HUES6 (cell line): ENCODE measurements around the gene CCSER1.

ENCODE experiments used
- H3K27ac ChIP-seq: 2 replicates; pipeline ENCODE4 v1.7.0; 2013; ENCODE audit warnings: low read depth, mild to moderate bottlenecking, low read length, inconsistent platforms
- H3K27me3 ChIP-seq: 2 replicates; pipeline ENCODE4 v1.6.1; 2013; ENCODE audit warnings: low read length; ENCODE audit not compliant: control insufficient read depth, insufficient read depth
- H3K36me3 ChIP-seq: 2 replicates; pipeline ENCODE4 v1.6.1; 2013; ENCODE audit warnings: low read length; ENCODE audit not compliant: control insufficient read depth, insufficient read depth
- H3K4me1 ChIP-seq: 2 replicates; pipeline ENCODE4 v1.6.1; 2013; ENCODE audit warnings: low read length; ENCODE audit not compliant: control insufficient read depth, insufficient read depth
- H3K4me3 ChIP-seq: 2 replicates; pipeline ENCODE4 v1.5.1; 2013; ENCODE audit warnings: low read depth, low read length
- H3K9ac ChIP-seq: one replicate; pipeline ENCODE4 v1.6.1; 2013; ENCODE audit warnings: mild to moderate bottlenecking, low read length
- H3K9me3 ChIP-seq: 2 replicates; pipeline ENCODE4 v1.6.1; 2013; ENCODE audit warnings: low read depth, low read length; ENCODE audit not compliant: control insufficient read depth, insufficient read depth

CCSER1 gene

DNA sequence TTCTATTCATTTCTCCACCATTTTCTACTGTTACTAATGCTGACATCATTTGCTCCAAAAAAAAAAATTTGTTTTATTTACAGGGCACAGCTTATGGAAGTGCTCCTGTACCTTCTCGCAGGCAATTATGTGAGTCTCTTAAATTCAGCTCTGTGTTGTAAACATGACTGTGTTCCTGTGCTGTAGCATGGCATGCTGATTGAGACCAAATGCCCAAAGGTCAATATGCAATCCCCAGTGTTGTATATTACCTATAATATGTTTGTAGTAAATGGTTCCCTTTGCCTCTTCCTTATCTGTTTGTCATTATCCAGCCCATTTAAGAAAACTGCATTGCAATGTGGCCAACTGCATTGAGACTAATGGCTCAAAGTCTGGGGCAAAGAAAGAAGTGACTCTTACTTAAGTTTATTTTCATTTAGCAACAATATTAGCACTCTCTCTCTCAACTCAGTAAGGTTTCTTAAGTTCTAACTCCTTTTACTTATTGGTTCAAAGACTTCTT lies 1156.6 kb downstream of the CCSER1 start:
- no peak overlapping the region for H3K4me3 ChIP-seq
- no peaks in the 10 kb centered on the region; the same call in 1 of the 2 replicates for H3K9me3 ChIP-seq
- H3K36me3 ChIP-seq: no peaks in the 10 kb centered on the region
- no peaks in the 10 kb centered on the region for H3K27me3 ChIP-seq
- H3K4me1 ChIP-seq: 0 out of 2 replicates have a peak, but pooled peaks cover 1% of the 10 kb centered on the region
- no peak overlapping the region for H3K9ac ChIP-seq
- no peak overlapping the region for H3K27ac ChIP-seq

DNA sequence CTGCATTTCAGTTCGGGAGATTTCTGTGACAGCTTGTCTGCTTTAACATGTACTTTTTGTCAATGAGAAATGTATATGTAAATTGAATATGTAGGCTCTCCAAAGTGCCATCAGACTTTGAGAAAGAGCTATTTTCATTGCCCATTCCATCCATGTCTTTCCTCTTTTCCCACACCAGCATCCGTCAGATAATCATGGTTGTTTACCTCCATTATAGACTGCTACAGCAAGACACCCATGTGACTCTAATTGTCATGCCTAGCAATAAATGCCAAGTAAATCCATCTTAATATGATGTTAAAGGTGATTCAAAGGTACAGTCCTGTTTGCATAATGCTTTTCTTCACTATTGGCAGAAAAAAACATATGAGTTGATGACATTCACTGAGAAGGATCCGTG lies 1157.3 kb downstream of the CCSER1 start:
- H3K9me3 ChIP-seq: no peaks in the 10 kb centered on the region
- H3K36me3 ChIP-seq: no peaks in the 10 kb centered on the region
- 0 out of 2 replicates have a peak, but pooled peaks cover 2% of the 10 kb centered on the region for H3K4me1 ChIP-seq
- H3K27ac ChIP-seq: no peak overlapping the region
- H3K4me3 ChIP-seq: no peak overlapping the region
- H3K27me3 ChIP-seq: no peaks in the 10 kb centered on the region
- no peak overlapping the region for H3K9ac ChIP-seq

DNA sequence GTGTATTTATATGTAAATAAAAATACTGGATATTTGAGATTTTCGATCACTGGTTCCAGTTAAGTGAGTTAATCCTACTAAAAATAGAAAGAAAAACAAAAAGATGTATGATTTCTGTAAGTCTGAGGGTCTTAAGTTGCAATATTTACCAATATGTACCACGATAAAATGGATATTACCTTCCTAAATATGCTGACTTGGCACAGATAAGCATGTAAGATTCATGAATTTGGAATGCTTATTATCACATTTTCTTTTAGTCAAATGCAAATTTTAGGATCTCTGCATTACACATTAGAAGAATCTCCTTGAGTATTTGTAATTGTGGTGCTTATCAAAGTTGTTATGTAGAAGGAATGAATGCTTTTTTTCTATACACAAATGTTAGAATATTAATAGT lies 1158.3 kb downstream of the CCSER1 start:
- no peak overlapping the region for H3K4me3 ChIP-seq
- H3K9ac ChIP-seq: no peak overlapping the region
- no peaks in the 10 kb centered on the region for H3K9me3 ChIP-seq
- no peaks in the 10 kb centered on the region for H3K36me3 ChIP-seq
- H3K4me1 ChIP-seq: 0 out of 2 replicates have a peak, but pooled peaks cover 2% of the 10 kb centered on the region
- no peak overlapping the region for H3K27ac ChIP-seq
- no peaks in the 10 kb centered on the region for H3K27me3 ChIP-seq

DNA sequence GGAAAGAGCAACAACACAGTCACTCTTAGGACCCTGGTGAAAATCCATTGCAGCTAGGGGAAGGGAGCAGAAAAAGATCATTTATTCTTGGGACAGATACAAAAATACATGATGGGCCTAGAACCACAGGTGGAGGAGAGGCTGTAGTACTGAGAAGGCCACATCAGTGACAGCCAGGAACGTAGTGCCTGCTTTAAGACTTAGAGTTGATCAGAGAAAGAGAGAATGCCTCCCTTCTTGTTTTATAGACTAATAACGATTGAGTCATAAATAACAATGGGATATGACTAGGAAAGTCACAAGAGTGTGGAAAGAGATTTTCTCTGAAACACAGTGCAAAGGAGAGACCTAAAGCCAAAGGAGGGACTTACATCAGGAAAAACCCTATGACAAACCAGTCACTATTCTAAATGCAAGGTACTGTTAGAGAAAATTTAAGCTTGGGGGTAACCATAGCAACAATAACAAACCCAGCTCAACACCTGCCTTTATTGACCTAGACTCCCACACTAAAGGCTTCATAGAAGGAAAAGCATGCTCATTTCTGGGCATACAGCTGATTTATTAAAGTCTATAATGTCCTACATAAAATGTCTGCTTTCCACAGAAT lies 1161.6 kb downstream of the CCSER1 start:
- Histone ChIP-seq H3K36me3 (no peaks in the 10 kb centered on the region), H3K27me3 (no peaks in the 10 kb centered on the region), H3K4me3 (no peak overlapping the region), H3K27ac (no peak overlapping the region), H3K9ac (no peak overlapping the region), H3K4me1 (0 out of 2 replicates have a peak, but pooled peaks cover 2% of the 10 kb centered on the region), H3K9me3 (no peaks in the 10 kb centered on the region; the same call in 1 of the 2 replicates)

GRCh38 chr4:91298156-91298700 lies 1171.0 kb downstream of the CCSER1 start:
- no peaks in the 10 kb centered on the region for H3K36me3 ChIP-seq
- no peaks in the 10 kb centered on the region for H3K27me3 ChIP-seq
- no peak overlapping the region for H3K4me3 ChIP-seq
- no peak overlapping the region for H3K9ac ChIP-seq
- no peak overlapping the region for H3K27ac ChIP-seq
- H3K9me3 ChIP-seq: 0 out of 2 replicates have a peak, but pooled peaks cover 7% of the 10 kb centered on the region
- no peaks in the 10 kb centered on the region for H3K4me1 ChIP-seq

DNA sequence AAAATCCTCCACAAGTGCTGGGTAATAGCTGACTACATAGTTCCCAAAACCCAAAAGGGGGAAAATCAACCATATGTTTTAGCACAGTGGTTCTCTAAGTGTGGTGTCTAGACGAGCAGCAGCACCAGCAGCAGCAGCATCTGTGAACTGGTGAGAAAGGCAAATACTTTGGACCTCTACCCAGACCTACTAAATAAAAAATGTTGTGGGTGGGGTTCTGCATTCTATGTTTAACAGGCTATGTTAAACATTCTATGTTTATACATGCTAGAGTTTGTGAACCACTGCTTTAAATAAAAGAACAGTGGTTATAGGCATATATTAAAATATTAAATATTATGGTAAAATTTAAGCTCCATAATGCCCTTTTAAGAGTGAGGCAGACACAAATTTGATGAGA lies 1171.6 kb downstream of the CCSER1 start:
- Histone ChIP-seq H3K4me1 (no peaks in the 10 kb centered on the region), H3K27me3 (no peaks in the 10 kb centered on the region), H3K9ac (no peak overlapping the region), H3K27ac (no peak overlapping the region), H3K36me3 (no peaks in the 10 kb centered on the region), H3K9me3 (0 out of 2 replicates have a peak, but pooled peaks cover 7% of the 10 kb centered on the region), H3K4me3 (no peak overlapping the region)

DNA sequence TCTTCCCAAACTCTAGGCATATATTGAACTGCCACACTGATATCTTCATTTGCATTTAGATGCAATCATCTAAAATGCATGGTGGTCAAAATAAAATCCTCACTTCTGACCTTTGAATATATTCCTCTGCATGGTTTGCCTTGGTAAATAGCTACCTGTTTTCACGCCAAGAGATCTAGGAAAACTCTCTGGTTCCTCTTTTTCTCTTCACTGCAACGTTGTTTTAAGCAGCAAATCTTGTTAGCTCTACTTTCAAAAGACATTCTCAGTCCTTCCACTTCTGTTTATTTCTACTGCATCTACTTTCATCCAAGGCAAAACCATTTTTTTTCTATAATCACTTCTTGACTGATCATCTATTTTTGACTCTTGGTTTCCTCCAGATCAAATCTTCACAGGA lies 1174.9 kb downstream of the CCSER1 start:
- no peak overlapping the region for H3K9ac ChIP-seq
- no peak overlapping the region for H3K27ac ChIP-seq
- H3K27me3 ChIP-seq: no peaks in the 10 kb centered on the region
- no peaks in the 10 kb centered on the region for H3K9me3 ChIP-seq
- no peaks in the 10 kb centered on the region for H3K36me3 ChIP-seq
- H3K4me3 ChIP-seq: no peak overlapping the region
- no peaks in the 10 kb centered on the region for H3K4me1 ChIP-seq

DNA sequence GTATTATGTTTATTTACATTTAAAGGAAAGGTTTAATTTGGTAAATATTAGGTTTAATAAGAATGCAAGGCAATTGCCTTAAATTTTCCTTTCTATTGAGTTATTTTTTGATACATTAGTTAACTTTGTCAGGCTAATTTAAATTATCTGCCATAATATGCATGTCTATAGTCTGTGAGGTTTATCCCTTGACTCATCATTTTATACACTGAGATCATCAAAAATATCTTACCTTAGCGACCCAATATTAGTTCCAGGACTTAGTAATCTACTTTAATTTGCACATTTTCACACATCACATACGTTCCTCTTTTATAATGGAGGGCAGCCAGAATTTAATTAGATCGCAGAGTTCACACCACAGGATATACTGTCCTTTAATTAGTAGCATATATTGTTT lies 1177.1 kb downstream of the CCSER1 start:
- Histone ChIP-seq H3K4me1 (no peaks in the 10 kb centered on the region), H3K36me3 (no peaks in the 10 kb centered on the region), H3K9ac (no peak overlapping the region), H3K27me3 (no peaks in the 10 kb centered on the region), H3K9me3 (no peaks in the 10 kb centered on the region), H3K27ac (no peak overlapping the region), H3K4me3 (no peak overlapping the region)

DNA sequence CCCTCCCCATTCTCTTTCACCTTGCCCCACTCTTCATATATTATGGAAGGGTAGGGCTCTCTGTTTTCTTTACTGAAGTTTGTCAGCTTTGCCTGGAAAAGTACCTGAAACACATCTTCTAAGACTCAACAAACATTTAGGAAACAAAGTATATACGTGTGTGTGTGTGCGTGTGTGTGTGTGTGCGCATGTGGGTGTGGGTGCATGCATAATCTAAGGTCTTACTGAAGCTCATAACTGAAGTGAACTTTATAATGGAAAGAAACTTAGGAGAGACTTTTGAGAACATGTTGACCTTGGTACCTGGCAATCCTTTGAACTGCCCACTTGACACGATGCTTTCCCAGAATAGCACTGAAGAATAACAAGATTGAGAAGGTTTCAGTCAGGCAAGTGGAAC lies 1190.2 kb downstream of the CCSER1 start:
- H3K4me1 ChIP-seq: no peaks in the 10 kb centered on the region
- H3K9me3 ChIP-seq: no peaks in the 10 kb centered on the region
- no peaks in the 10 kb centered on the region for H3K27me3 ChIP-seq
- no peaks in the 10 kb centered on the region for H3K36me3 ChIP-seq
- no peak overlapping the region for H3K27ac ChIP-seq
- H3K4me3 ChIP-seq: no peak overlapping the region
- H3K9ac ChIP-seq: no peak overlapping the region

DNA sequence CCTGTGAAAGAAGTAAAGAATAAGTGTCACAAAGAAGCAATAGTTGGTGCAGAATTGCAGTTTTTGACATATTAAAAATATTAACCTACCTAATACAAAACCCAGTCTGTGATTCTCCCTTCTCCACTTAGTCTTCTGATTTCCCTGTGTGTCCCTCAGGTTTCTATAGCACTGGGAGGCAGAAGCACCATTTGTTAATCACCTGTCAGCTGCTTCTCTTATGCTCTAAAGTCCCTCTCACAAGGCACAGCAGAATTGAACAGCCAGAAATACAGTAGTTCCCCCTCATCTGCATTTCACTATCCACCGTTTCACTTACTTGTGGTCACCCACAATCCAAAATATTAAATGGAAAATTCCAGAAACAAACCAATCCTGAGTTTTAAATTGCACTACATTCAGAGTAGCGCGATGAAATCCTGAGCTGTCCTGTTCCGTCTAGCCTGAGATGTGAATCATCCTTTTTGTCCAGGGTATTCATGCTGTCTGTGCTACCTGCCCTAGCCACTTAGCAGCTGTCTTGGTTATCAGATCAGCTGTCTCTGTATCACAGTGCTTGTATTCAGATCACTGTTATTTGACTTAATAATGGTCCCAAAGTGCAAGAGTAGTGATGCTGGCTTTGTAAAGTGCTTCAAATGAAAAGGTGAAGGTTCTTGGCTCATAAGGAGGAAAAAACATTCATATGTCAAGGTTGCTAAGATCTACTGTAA lies 1192.5 kb downstream of the CCSER1 start:
- no peak overlapping the region for H3K27ac ChIP-seq
- no peaks in the 10 kb centered on the region for H3K4me1 ChIP-seq
- no peak overlapping the region for H3K4me3 ChIP-seq
- H3K9ac ChIP-seq: no peak overlapping the region
- no peaks in the 10 kb centered on the region for H3K27me3 ChIP-seq
- H3K9me3 ChIP-seq: peaks cover 2% of the 10 kb centered on the region; the same call in 1 of the 2 replicates
- no peaks in the 10 kb centered on the region for H3K36me3 ChIP-seq

DNA sequence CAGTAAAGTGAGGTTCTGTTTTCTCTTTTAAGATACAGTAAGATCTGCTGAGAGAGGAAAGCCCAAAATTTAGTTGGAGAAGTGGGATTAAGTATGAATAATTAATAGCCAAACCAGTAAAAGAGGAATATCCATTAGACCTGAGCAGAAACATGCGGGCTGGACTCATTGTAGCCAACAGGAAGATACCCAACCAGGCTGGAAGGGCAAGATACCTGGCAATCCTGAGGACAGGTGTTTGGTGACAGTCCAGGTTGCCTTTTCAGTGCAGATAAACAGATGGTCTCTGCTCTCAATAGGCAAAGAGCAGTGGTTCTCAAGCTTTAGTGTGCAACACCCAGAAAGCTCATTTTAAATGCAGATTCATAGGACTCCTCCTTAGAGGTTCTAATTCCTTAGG lies 1195.8 kb downstream of the CCSER1 start:
- Histone ChIP-seq H3K27ac (no peak overlapping the region), H3K4me1 (no peaks in the 10 kb centered on the region), H3K36me3 (no peaks in the 10 kb centered on the region), H3K9ac (no peak overlapping the region), H3K4me3 (no peak overlapping the region), H3K27me3 (no peaks in the 10 kb centered on the region), H3K9me3 (peaks cover 22% of the 10 kb centered on the region)
